Loucy (cell line): ENCODE data around the gene OBP2A.

Experiments used
- H2AFZ ChIP-seq: fragments of 200-600 bp; sonication (generic); 2 replicates; pipeline ENCODE4 v1.6.0; 2016; ENCODE audit warnings: antibody characterized with exemption, mild to moderate bottlenecking, low read length, moderate library complexity
- H3F3A ChIP-seq: fragments of 200-600 bp; 2 replicates; pipeline ENCODE4 v1.6.0; 2016; ENCODE audit warnings: antibody characterized with exemption, low read depth, mild to moderate bottlenecking
- H3K27me3 ChIP-seq: fragments of 200-600 bp; sonication (generic); 2 replicates; pipeline ENCODE4 v1.6.1; 2014; ENCODE audit warnings: low read length, mild to moderate bottlenecking; ENCODE audit not compliant: insufficient read depth, poor library complexity, severe bottlenecking
- H3K36me3 ChIP-seq: fragments of 200-600 bp; sonication (generic); 2 replicates; pipeline ENCODE4 v1.6.1; 2016; ENCODE audit warnings: low read length; ENCODE audit not compliant: insufficient read depth
- H3K4me1 ChIP-seq: fragments of 200-600 bp; sonication (generic); 2 replicates; pipeline ENCODE4 v1.5.1; 2014; ENCODE audit warnings: low read length, mild to moderate bottlenecking; ENCODE audit not compliant: insufficient read depth, poor library complexity, severe bottlenecking
- H3K4me2 ChIP-seq: fragments of 200-600 bp; sonication (generic); 2 replicates; pipeline ENCODE4 v1.6.0; 2014; ENCODE audit warnings: antibody characterized with exemption, low read length, low read depth, mild to moderate bottlenecking; ENCODE audit not compliant: poor library complexity, severe bottlenecking
- H3K4me3 ChIP-seq: fragments of 200-600 bp; sonication (generic); 2 replicates; pipeline ENCODE4 v1.5.1; 2014; ENCODE audit warnings: low read length, mild to moderate bottlenecking, mixed read lengths; ENCODE audit not compliant: poor library complexity, severe bottlenecking
- H3K79me2 ChIP-seq: fragments of 200-600 bp; sonication (generic); 2 replicates; pipeline ENCODE4 v1.6.1; 2014; ENCODE audit warnings: low read length; ENCODE audit not compliant: insufficient read depth
- H3K9ac ChIP-seq: fragments of 200-600 bp; sonication (generic); 2 replicates; pipeline ENCODE4 v1.6.0; 2014; ENCODE audit warnings: mild to moderate bottlenecking, low read depth, low read length, moderate library complexity; ENCODE audit not compliant: poor library complexity, severe bottlenecking
- H3K9me2 ChIP-seq: fragments of 200-600 bp; sonication (generic); replicated peaks from 2 replicates; pipeline ENCODE4 v1.6.1; 2016; ENCODE audit warnings: low read depth, low read length, mixed read lengths
- H3K9me3 ChIP-seq: fragments of 200-600 bp; sonication (generic); 2 replicates; pipeline ENCODE4 v1.6.1; 2014; ENCODE audit warnings: mild to moderate bottlenecking, antibody characterized with exemption, low read length, low read depth; ENCODE audit not compliant: insufficient read depth
- H4K20me1 ChIP-seq: fragments of 200-600 bp; sonication (generic); 2 replicates; pipeline ENCODE4 v1.6.0; 2014; ENCODE audit warnings: antibody characterized with exemption, low read length, mild to moderate bottlenecking; ENCODE audit not compliant: insufficient read depth, poor library complexity, severe bottlenecking
- EZH2phosphoT487 ChIP-seq: fragments of 200-600 bp; IDR thresholded peaks from 2 replicates; pipeline ENCODE4 v1.6.1; 2018; ENCODE audit warnings: antibody characterized with exemption, mild to moderate bottlenecking, moderate library complexity, borderline replicate concordance
- TF ChIP-seq, protein P1 (sequence below): fragments of 200-600 bp; sonication (generic); conservative IDR thresholded peaks from 2 replicates; pipeline ENCODE4 v1.5.1; 2014; ENCODE audit warnings: mild to moderate bottlenecking, antibody characterized with exemption, low read length

Gene OBP2A

DNA sequence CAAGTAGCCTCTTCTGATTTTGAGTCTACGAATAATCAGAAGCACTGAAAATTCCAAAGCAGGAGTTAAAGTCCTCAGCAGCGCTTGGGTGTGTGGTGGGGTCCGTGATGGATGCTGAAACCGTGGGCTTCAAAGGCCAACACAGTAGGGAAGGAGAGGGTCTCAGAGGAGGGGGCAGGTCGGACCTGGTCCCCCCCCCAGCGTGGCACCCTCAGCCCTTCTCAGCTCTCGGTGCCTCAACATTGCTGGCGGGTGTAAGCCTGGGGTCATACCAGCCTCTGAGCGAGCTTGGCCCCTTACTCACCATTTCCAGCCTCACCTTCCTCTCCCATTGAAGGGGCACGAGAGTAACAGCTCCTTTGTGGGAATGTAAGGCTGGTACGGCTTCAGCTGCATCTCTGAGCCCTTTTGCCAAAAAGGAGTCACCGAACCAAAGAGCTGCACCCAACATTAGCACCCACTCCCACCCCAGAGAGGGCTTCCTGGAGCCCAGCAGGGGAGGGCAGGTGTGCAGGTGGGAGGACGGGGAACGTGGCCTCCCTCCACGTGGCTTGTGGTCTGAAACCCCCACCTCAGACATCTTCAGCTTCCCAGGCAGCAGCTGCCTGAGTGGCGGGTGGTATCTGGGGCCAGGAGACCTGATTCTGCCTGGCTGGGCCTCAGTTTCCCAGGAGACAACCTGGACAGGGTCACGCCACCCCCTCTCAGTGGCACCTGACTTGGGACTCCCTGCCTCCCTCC lies 31.4 kb upstream of the OBP2A start:
- TF ChIP-seq EZH2phosphoT487 = no peak
- TF ChIP-seq, protein P1, sequence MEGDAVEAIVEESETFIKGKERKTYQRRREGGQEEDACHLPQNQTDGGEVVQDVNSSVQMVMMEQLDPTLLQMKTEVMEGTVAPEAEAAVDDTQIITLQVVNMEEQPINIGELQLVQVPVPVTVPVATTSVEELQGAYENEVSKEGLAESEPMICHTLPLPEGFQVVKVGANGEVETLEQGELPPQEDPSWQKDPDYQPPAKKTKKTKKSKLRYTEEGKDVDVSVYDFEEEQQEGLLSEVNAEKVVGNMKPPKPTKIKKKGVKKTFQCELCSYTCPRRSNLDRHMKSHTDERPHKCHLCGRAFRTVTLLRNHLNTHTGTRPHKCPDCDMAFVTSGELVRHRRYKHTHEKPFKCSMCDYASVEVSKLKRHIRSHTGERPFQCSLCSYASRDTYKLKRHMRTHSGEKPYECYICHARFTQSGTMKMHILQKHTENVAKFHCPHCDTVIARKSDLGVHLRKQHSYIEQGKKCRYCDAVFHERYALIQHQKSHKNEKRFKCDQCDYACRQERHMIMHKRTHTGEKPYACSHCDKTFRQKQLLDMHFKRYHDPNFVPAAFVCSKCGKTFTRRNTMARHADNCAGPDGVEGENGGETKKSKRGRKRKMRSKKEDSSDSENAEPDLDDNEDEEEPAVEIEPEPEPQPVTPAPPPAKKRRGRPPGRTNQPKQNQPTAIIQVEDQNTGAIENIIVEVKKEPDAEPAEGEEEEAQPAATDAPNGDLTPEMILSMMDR = no peak
- no peaks in the 10 kb centered on the region for H3F3A ChIP-seq

DNA sequence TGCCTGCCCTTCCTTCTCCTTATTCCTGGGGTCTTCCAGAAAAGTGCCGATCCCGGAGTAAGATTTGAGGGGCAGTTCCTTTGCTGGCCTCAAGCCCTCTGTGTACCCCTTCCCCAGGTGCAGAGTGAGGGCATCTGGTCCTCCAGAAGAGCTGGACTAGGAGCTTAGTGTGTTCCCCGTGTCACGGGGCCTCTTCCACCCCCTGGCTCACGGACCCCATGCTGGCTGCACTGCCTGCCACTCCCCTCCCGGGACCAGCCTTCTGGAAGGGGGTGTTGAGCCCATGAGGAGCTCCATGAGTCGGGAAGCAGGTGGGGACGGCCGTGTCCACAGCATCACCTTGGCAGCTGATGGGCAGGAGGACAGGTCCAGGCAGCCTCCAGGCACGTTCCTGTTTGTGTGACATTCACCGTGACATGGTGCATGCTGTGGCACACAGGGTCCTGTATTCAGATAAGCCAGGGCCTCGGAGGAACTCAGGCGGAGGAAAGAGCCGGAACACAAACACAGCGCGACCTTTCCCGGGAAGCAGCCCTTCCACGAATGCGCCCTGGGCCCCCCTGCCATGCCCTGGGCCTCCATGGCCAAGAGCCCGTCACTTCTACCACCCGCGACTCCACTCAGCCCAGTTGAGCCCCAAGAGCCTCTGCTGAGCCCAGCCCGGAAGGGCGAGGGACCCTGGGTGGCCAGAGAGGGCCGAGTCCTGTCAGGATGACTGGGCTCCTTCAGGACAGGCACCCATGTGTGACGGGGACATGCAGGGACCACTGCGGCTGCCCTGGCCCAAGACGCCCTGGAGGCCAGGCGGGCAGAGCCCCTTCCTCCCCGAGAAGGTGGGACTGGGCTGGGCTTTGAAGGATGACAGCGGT lies 30.6 kb upstream of the OBP2A start:
- Histone ChIP-seq H2AFZ (no peak overlapping the region), H3F3A (no peaks in the 10 kb centered on the region), H3K9me3 (no peaks in the 10 kb centered on the region), H3K9me2 (no peaks in the 10 kb centered on the region), H3K4me3 (no peak overlapping the region), H3K4me2 (no peak overlapping the region), H3K4me1 (no peaks in the 10 kb centered on the region), H3K79me2 (no peaks in the 10 kb centered on the region), H3K27me3 (no peaks in the 10 kb centered on the region), H4K20me1 (no peaks in the 10 kb centered on the region), H3K36me3 (no peaks in the 10 kb centered on the region), H3K9ac (no peak overlapping the region)
- TF ChIP-seq, protein P1 = no peak
- no peak for TF ChIP-seq EZH2phosphoT487

More for the DNA sequence above, 31.4 kb upstream of the OBP2A start:
- Histone ChIP-seq H3K9ac (no peak overlapping the region), H2AFZ (no peak overlapping the region), H3K9me2 (no peaks in the 10 kb centered on the region), H3K79me2 (no peaks in the 10 kb centered on the region), H3K36me3 (no peaks in the 10 kb centered on the region), H3K27me3 (no peaks in the 10 kb centered on the region), H3K4me1 (no peaks in the 10 kb centered on the region), H4K20me1 (no peaks in the 10 kb centered on the region), H3K9me3 (no peaks in the 10 kb centered on the region), H3K4me3 (no peak overlapping the region), H3K4me2 (no peak overlapping the region)

DNA sequence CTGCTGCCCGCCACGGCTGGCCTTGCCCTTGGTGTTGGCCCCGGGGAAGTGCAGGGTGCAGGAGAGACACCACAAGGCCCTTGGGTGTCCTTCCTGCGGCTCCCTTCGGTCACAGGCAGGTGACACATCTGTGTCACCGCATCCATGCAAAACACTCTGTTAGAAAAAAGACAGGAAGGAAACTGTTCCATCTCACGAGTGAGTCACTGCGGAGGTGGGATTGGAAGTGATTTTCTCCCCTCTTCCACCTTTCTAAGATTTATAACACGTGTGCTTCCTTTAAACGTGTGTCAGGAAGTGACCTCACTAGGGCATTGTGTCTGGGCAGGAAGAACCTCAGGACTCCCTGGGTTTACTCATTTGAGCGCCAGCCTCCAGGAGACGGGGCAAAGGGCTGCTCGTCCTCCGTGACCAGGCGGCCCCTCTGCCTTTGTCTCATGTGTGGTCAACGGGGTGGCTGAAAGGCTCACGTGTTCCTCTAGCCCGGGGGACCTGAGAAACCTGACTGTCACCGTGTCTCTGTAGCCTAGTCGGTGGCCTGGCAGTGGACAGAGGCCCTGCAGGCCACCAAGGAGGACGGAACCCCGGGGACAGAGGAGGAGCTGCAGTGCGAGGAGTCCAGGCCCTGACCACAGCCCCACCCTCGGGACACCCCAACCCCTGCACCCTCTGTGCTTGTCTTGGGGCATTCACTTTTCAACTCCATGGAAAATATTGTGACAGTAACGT lies 29.6 kb upstream of the OBP2A start:
- Histone ChIP-seq H3K9me2 (no peaks in the 10 kb centered on the region), H3K4me2 (no peak overlapping the region)

More for the DNA sequence above, 29.6 kb upstream of the OBP2A start:
- no peaks in the 10 kb centered on the region for H3K4me1 ChIP-seq
- H3K9me3 ChIP-seq = no peaks in the 10 kb centered on the region
- H3K36me3 ChIP-seq = no peaks in the 10 kb centered on the region
- TF ChIP-seq EZH2phosphoT487 = no peak
- TF ChIP-seq, protein P1 = no peak
- peak overlapping the region; percentile 19; the same call in 1 of the 2 replicates for H2AFZ ChIP-seq
- no peak overlapping the region for H3K4me3 ChIP-seq
- H3K79me2 ChIP-seq = no peaks in the 10 kb centered on the region
- H3F3A ChIP-seq = no peaks in the 10 kb centered on the region
- H3K27me3 ChIP-seq = no peaks in the 10 kb centered on the region
- no peaks in the 10 kb centered on the region for H4K20me1 ChIP-seq
- H3K9ac ChIP-seq = no peak overlapping the region
